Panc1 (cell line): ENCODE measurements around the gene FBXL19.

ENCODE experiments used
- POLR2AphosphoS5 ChIP-seq: IDR thresholded peaks from 2 replicates; pipeline ENCODE4 v1.6.1; 2012; ENCODE audit warnings: mild to moderate bottlenecking, low read depth, low read length, moderate library complexity
- REST ChIP-seq, 2 experiments: IDR thresholded peaks; 2 replicates each; pipeline ENCODE4 v1.6.1; 2011 to 2012; ENCODE audit warnings: low read depth in 2 of 2, control low read depth in 1 of 2, low read length in 1 of 2, mild to moderate bottlenecking in 1 of 2, moderate library complexity in 1 of 2; ENCODE audit not compliant: insufficient read depth in 1 of 2
- SIN3A ChIP-seq: IDR thresholded peaks from 2 replicates; pipeline ENCODE4 v1.6.1; 2012; ENCODE audit warnings: low read depth, mild to moderate bottlenecking, low read length, moderate library complexity, borderline replicate concordance; ENCODE audit not compliant: insufficient read depth
- TF ChIP-seq, protein P1 (sequence below): fragments of 450-650 bp; IDR thresholded peaks from 2 replicates; pipeline ENCODE4 v1.5.1; 2017; ENCODE audit warnings: mild to moderate bottlenecking

DNA sequence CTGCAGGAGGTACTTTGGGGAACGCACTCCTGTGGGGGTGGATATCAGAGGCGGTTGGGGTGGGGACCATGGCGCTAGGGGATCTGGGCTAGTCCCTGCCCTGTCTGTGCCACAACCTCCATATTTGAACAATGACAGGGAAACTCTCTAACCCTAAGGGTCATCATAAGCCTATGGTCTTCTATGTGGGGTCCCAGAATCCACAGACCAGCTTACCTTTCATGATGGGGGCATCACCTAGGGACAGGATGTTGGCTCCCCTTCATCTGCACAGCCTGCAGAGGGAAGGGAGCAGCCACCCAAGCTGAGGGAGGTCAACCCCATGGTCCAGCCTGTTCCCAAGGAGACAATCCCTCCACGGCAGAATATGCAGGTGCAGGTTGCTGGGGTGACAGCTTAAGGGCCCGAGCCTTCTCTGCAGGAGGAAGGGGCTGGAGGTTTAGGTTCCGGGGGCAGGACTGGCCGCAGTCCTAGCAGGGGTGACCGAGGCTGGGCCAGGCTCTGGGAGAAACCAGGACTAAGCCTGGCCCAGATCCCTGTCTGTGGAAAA lies 27.2 kb downstream of the FBXL19 start:
- TF ChIP-seq REST (IDR thresholded peaks at IDR 0.05; ENCODE audit: insufficient read depth in 1 of 2, low read depth in 2 of 2, low read length in 1 of 2), result no peak
- TF ChIP-seq, protein P1, sequence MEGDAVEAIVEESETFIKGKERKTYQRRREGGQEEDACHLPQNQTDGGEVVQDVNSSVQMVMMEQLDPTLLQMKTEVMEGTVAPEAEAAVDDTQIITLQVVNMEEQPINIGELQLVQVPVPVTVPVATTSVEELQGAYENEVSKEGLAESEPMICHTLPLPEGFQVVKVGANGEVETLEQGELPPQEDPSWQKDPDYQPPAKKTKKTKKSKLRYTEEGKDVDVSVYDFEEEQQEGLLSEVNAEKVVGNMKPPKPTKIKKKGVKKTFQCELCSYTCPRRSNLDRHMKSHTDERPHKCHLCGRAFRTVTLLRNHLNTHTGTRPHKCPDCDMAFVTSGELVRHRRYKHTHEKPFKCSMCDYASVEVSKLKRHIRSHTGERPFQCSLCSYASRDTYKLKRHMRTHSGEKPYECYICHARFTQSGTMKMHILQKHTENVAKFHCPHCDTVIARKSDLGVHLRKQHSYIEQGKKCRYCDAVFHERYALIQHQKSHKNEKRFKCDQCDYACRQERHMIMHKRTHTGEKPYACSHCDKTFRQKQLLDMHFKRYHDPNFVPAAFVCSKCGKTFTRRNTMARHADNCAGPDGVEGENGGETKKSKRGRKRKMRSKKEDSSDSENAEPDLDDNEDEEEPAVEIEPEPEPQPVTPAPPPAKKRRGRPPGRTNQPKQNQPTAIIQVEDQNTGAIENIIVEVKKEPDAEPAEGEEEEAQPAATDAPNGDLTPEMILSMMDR, result no peak
- TF ChIP-seq SIN3A, result no peak
- TF ChIP-seq POLR2AphosphoS5, result no peak; the same call in none of the 2 replicates
